GM18505 (cell line): Measurements from ENCODE around the gene AMOTL2.

Source experiments
- ATAC-seq: cut with Tn5 transposase; IDR thresholded peaks from one replicate; pipeline ENCODE4 v1.9.1; 2021; ENCODE audit not compliant: unreplicated experiment
- POLR2A ChIP-seq: IDR thresholded peaks from 4 replicates; pipeline ENCODE4 v1.6.1; 2011; ENCODE audit warnings: borderline replicate concordance; ENCODE audit not compliant: insufficient read depth, insufficient read length; ENCODE audit errors: extremely low read depth

Gene AMOTL2

GRCh38 chr3:134374791-134375581 is 739 bp upstream of the AMOTL2 start:
- ATAC-seq: no peak
- no peak for TF ChIP-seq POLR2A

GRCh38 chr3:134373271-134374104 is 759 bp downstream of the AMOTL2 start:
- ATAC-seq: no peak
- no peak for TF ChIP-seq POLR2A

- no peak for TF ChIP-seq POLR2A
- no peak for ATAC-seq
Measured at GRCh38 chr3:134372396-134373270, 1.6 kb downstream of the AMOTL2 start.

GRCh38 chr3:134371542-134372324 is 2.5 kb downstream of the AMOTL2 start:
- no peak for ATAC-seq

GRCh38 chr3:134370611-134371531 is 3.4 kb downstream of the AMOTL2 start:
- TF ChIP-seq POLR2A: no peak
- no peak for ATAC-seq

More at GRCh38 chr3:134371542-134372324, 2.5 kb downstream of the AMOTL2 start:
- TF ChIP-seq POLR2A: no peak

GRCh38 chr3:134369861-134370596 is 4.2 kb downstream of the AMOTL2 start:
- TF ChIP-seq POLR2A: no peak
- ATAC-seq: no peak

- no peak for TF ChIP-seq POLR2A
- ATAC-seq: no peak
Measured at GRCh38 chr3:134369231-134369741, 5.0 kb downstream of the AMOTL2 start.

DNA sequence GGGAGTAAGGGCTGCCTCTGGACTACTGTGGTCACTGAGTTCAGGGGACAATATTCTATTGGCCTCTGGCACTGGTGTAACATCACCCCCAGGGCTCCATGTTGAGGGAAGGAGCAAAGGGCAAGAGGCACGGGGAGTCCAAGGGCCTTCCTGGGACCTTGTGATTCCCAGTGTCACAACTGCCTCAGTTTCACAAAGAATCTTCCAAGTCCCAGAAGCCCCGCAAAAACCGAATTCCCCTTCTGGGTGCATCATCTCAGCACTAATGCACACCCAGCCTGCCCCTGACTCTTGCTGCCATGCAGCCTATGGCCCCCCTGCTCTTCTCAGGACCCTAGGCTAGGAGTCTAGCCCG is 5.5 kb downstream of the AMOTL2 start:
- no peak for ATAC-seq
- TF ChIP-seq POLR2A: no peak

DNA sequence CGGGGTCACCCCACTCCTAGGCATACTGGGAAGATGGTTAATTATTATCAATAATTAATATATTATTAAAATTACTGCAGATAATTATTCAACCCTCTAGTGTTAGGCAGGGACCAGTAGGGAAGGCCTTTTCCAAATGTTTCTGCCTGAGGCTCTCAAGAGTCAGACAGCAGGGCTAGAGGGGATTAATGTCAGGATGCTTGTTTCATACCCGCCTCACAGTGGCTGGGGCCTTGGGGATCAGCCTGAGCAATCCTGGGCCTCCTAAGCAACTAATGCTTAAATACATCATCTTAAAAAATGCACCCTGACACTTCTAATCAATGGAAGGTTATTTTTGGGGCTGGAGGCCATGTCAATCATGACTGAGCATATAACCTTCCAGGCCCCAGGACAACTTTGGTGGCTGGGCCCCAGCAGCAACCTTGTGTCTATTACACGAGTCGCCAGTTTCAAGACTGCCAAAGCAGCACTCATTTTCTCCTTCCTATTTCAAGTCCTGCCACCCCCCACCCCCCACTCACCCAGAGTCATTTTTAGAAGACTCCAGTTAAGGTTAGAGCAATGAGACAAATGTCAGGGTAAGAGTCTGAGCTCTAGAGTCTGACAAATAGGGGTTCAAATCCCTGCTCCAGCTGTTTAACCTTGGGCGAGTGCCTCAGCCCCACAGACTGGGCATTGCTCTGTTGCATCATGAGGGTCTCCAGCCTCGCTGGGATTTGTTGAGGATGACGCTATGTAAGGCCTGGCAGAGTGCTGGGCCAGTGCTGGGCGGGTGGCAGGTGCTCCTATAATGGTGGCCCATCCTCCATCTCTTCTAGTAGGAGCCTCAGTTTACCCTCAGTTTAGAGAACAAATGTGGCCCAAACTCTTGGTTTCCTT is 6.1 kb downstream of the AMOTL2 start:
- ATAC-seq: no peak
- no peak for TF ChIP-seq POLR2A

DNA sequence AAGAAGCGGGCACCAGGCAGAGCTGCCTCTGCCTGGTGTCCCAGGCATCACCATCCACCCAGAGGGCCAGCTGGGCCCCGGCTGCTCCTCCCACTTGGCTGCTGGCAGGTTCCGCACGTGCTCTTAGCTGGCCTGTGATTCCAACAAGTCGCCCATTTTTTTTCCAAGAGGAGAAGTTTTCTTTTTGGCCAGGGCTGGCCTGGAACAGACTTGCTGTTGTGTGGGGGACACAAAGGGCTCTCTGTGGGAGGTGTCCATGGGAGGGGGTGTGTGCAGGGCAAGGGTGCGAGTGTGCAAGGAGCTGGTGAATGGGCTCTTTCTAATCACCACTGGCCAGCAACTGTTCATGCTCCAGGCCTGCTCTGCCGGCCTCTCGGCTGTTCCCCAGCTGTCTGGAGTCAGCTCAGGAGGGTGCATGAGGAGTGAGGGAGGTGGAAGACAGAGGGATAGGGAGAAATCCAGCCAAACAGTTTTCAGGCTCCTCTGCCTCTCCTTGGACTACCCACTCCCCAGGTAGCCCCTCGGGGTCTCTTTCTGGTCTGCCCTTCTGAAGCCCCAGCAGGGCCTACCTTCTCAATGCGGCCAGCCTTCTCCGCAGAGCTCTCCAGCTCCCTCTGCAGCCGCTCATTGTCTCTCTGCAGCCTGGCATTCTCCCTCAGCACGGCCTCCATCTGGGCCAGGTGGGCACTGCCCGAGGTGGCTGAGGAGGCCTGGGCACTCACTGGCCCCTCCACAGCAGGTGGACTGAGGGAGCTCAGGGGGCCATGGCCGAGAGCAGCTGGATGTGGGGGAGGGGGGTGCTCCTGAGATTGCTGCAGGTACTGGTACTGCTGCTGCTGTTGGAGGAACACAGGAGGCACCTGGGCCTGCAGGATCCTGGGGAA is 7.1 kb downstream of the AMOTL2 start:
- no peak for TF ChIP-seq POLR2A
- ATAC-seq: no peak
